GM12878 (cell line): ENCODE measurements around the gene YTHDF1. TPM values are rescaled to one million over a fixed set of nuclear protein-coding genes. Genes with fewer than 3 reads are reported as not detected.

Source experiments
- ATAC-seq: fragments of 200-7000 bp; cut with Tn5 transposase; 3 replicates; pipeline ENCODE4 v1.9.1; 2020; ENCODE audit warnings: mild to moderate bottlenecking, moderate library complexity
- BruUV-seq: library from RNA; stranded (reverse); fragments of 400-500 nt; replicated peaks from 2 replicates; lab custom pipeline; 2021; lab: Mats Ljungman, UMichigan
- CTCF ChIA-PET: fragments of 300-600 bp; sonication (Branson Sonifier 250); formaldehyde crosslinking; extraction: SDS; loops from one replicate; lab custom pipeline; 2021; ENCODE audit warnings: inconsistent platforms; lab: Yijun Ruan, JAX
- POLR2A ChIA-PET: fragments of 350-600 bp; formaldehyde crosslinking; extraction: SDS; loops from one replicate; lab custom pipeline; 2021; ENCODE audit warnings: inconsistent platforms; lab: Charles Lee
- RAD21 ChIA-PET: fragments of 300-600 bp; sonication (Branson Sonifier 250); formaldehyde crosslinking; loops from one replicate; lab custom pipeline; 2023; ENCODE audit warnings: antibody characterized with exemption; ENCODE audit not compliant: unreplicated experiment; lab: Charles Lee
- SMC1A ChIA-PET: fragments of 300-600 bp; sonication (Branson Sonifier 250); formaldehyde crosslinking; loops from one replicate; lab custom pipeline; 2023; ENCODE audit not compliant: unreplicated experiment, uncharacterized antibody; lab: Charles Lee
- DNase-seq: peaks from one replicate; pipeline ENCODE4 v3.0.0-alpha.2; 2011; ENCODE audit warnings: low read depth, low spot score
- FAIRE-seq: peaks from 3 replicates; lab custom pipeline; 2011; peaks lifted over from hg19 to GRCh38; lab: Jason Lieb, UNC
- H2AFZ ChIP-seq: 2 replicates; pipeline ENCODE4 v1.6.0; 2011; ENCODE audit warnings: low read depth, low read length, control low read depth; ENCODE audit not compliant: control insufficient read depth
- H3K27ac ChIP-seq: 2 replicates; pipeline ENCODE4 v1.5.1; 2011; ENCODE audit warnings: control low read depth; ENCODE audit not compliant: control insufficient read depth, insufficient read depth
- H3K27me3 ChIP-seq, 2 experiments: replicated peaks in 1 of 2; 2 replicates each; pipeline versions ENCODE4 v1.6.0 to v1.6.1; 2011; ENCODE audit warnings: low read length in 1 of 2; ENCODE audit not compliant: control insufficient read depth in 2 of 2, insufficient read depth in 2 of 2
- H3K36me3 ChIP-seq, 2 experiments: 2 replicates each; pipeline ENCODE4 v1.5.1; 2011; ENCODE audit warnings: low read length in 1 of 2; ENCODE audit not compliant: control insufficient read depth in 2 of 2, insufficient read depth in 2 of 2
- H3K4me1 ChIP-seq: 2 replicates; pipeline ENCODE4 v1.6.1; 2011; ENCODE audit warnings: mild to moderate bottlenecking, low read length, moderate library complexity, mixed read lengths; ENCODE audit not compliant: control insufficient read depth, insufficient read depth
- H3K4me2 ChIP-seq: 2 replicates; pipeline ENCODE4 v1.6.0; 2011; ENCODE audit warnings: control low read depth; ENCODE audit not compliant: control insufficient read depth, insufficient read depth
- H3K4me3 ChIP-seq: fragments of 200-600 bp; sonication (generic); 2 replicates; pipeline ENCODE4 v1.5.1; 2016
- H3K79me2 ChIP-seq: 2 replicates; pipeline ENCODE4 v1.6.0; 2011; ENCODE audit warnings: low read length; ENCODE audit not compliant: control insufficient read depth, insufficient read depth
- H3K9ac ChIP-seq: 2 replicates; pipeline ENCODE4 v1.8.0; 2011; ENCODE audit warnings: low read length, control low read depth, mixed read lengths; ENCODE audit not compliant: control insufficient read depth, insufficient read depth
- H3K9me3 ChIP-seq: replicated peaks from 3 replicates; pipeline ENCODE4 v1.5.1; 2011; ENCODE audit warnings: mild to moderate bottlenecking, low read length; ENCODE audit not compliant: control insufficient read depth, insufficient read depth
- H4K20me1 ChIP-seq: 2 replicates; pipeline ENCODE4 v1.6.0; 2011; ENCODE audit not compliant: control insufficient read depth, insufficient read depth
- CTCF ChIP-seq, 3 experiments: IDR thresholded peaks in 2 of 3; conservative IDR thresholded peaks in 1 of 3; 2 replicates each; pipeline ENCODE4 v1.5.1; 2011; ENCODE audit warnings: low read depth in 3 of 3, low read length in 3 of 3, mild to moderate bottlenecking in 3 of 3, control low read depth in 2 of 3, moderate library complexity in 2 of 3, inconsistent platforms in 1 of 3, mixed read lengths in 1 of 3; ENCODE audit not compliant: control insufficient read depth in 2 of 3, insufficient read depth in 1 of 3; ENCODE audit errors: extremely low read depth in 1 of 3
- E2F4 ChIP-seq: IDR thresholded peaks from 2 replicates; pipeline ENCODE4 v1.6.1; 2012; ENCODE audit warnings: low read depth, low read length, improper control_type of control experiment
- EED ChIP-seq: sonication (generic); IDR thresholded peaks from 2 replicates; pipeline ENCODE4 v1.6.1; 2016; ENCODE audit warnings: antibody characterized with exemption, low read depth
- ESRRA ChIP-seq: IDR thresholded peaks from 2 replicates; pipeline ENCODE4 v1.6.1; 2012; ENCODE audit warnings: mild to moderate bottlenecking, low read length, improper control_type of control experiment
- HSF1 ChIP-seq: fragments of 150-350 bp; IDR thresholded peaks from 2 replicates; pipeline ENCODE4 v1.6.1; 2014; ENCODE audit warnings: mild to moderate bottlenecking, low read depth, low read length
- JUNB ChIP-seq: IDR thresholded peaks from 2 replicates; pipeline ENCODE4 v1.6.1; 2016; ENCODE audit warnings: antibody characterized with exemption, mild to moderate bottlenecking
- NFYB ChIP-seq: IDR thresholded peaks from 2 replicates; pipeline ENCODE4 v1.6.1; 2011; ENCODE audit warnings: low read depth, mild to moderate bottlenecking, low read length, improper control_type of control experiment, moderate library complexity; ENCODE audit not compliant: insufficient read depth
- NR2C1 ChIP-seq: fragments of 450-650 bp; IDR thresholded peaks from 2 replicates; pipeline ENCODE4 v1.6.1; 2017; ENCODE audit warnings: antibody characterized with exemption, mild to moderate bottlenecking, moderate library complexity
- RAD21 ChIP-seq: IDR thresholded peaks from 2 replicates; pipeline ENCODE4 v1.6.1; 2011; ENCODE audit warnings: mild to moderate bottlenecking, low read depth, low read length, moderate library complexity; ENCODE audit not compliant: insufficient read depth
- SIN3A ChIP-seq: IDR thresholded peaks from 2 replicates; pipeline ENCODE4 v1.6.1; 2012; ENCODE audit warnings: low read depth, low read length, improper control_type of control experiment
- SMAD5 ChIP-seq: IDR thresholded peaks from 2 replicates; pipeline ENCODE4 v1.6.1; 2016; ENCODE audit warnings: antibody characterized with exemption, low read depth
- SUPT20H ChIP-seq: IDR thresholded peaks from 2 replicates; pipeline ENCODE4 v1.6.1; 2011; ENCODE audit warnings: low read depth, mild to moderate bottlenecking, low read length, moderate library complexity, borderline replicate concordance; ENCODE audit not compliant: control insufficient read depth
- WGBS: methylation state at CpG from one replicate; pipeline ENCODE4 v1.1.6; 2016; ENCODE audit warnings: low lambda C conversion rate; ENCODE audit not compliant: insufficient replicate concordance, insufficient coverage; ENCODE audit errors: missing lambda C conversion rate; 5-methylcytosine and 5-hydroxymethylcytosine counted together
- in situ Hi-C: fragments of 300-500 bp; cut with MboI; formaldehyde crosslinking; loops from 9 replicates; pipeline ENCODE4 v1.14.3; 2018; ENCODE audit warnings: mixed read lengths
- intact Hi-C: fragments of 100-400 bp; cut with micrococcal nuclease; formaldehyde crosslinking; loops from one replicate; pipeline ENCODE4 v1.14.2; 2022; ENCODE audit not compliant: unreplicated experiment
- polyA plus RNA-seq, 11 experiments: library from polyadenylated mRNA; depleted of rRNA in 4 of 11; unstranded in 6 of 11; stranded (reverse) in 5 of 11; fragments of >200 nt; fragmentation: Nextera tagmentation in 4 of 11; fragmentation: Illumina TruSeq in 1 of 11; extraction: Ambion mirVana in 4 of 11; extraction: Trizol in 1 of 11; gene quantifications; 1 replicate in 1 of 11; 2 replicates in 10 of 11; pipeline versions ENCODE4 v1.2.1 to v1.2.3, GENCODE V29; 2011 to 2016; ENCODE audit warnings: inconsistent platforms in 2 of 11, missing spikeins in 2 of 11, low read depth in 1 of 11
- total RNA-seq, 4 experiments: library from RNA; depleted of rRNA in 3 of 4; stranded (reverse); fragments of >200 nt in 3 of 4; fragmentation: Illumina TruSeq in 1 of 4; extraction: Trizol in 1 of 4; gene quantifications; 2 replicates each; pipeline versions ENCODE4 v1.2.1 to v1.2.3, GENCODE V29; 2013 to 2021

YTHDF1 gene
- total and polyA plus RNA-seq, 10 of the 15 experiments (the other 5 are each of a cell fraction or from before 2014, with no cell fraction given), result 4.6 to 37.8 (median 20.5) TPM

GRCh38 chr20:63163596-63164483 is 52.1 kb downstream of the YTHDF1 start:
- RAD21 ChIA-PET, result no interaction called here
- POLR2A ChIA-PET, result no interaction called here
- intact Hi-C loops (no loop called here), in situ Hi-C loops (no loop called here)
- no peak for FAIRE-seq
- BruUV-seq, result no TSS peak
- Histone ChIP-seq H3K4me3 (no peak overlapping the region), H3K9ac (no peak overlapping the region), H3K27ac (no peak overlapping the region), H3K79me2 (no peaks in the 10 kb centered on the region), H3K4me2 (no peak overlapping the region), H3K9me3 (no peaks in the 10 kb centered on the region), H3K36me3 (no peaks in the 10 kb centered on the region), H3K27me3 (peaks cover 0 to 2% of the 10 kb centered on the region in 2 experiments; a peak in 3 of 4 replicates), H3K4me1 (no peaks in the 10 kb centered on the region), H4K20me1 (no peaks in the 10 kb centered on the region), H2AFZ (no peak overlapping the region)
- no peak for ATAC-seq
- CTCF ChIA-PET, result no interaction called here
- TF ChIP-seq E2F4 (no peak), NFYB (0 out of 2 replicates have a peak, but pooled peaks have one; percentile 9)
- WGBS, result 39% methylated on average over 17 of the region's 17 CpGs
- DNase-seq, result no peak
- SMC1A ChIA-PET, result no interaction called here

- Histone ChIP-seq H3K9me3 (no peaks in the 10 kb centered on the region), H4K20me1 (no peaks in the 10 kb centered on the region), H3K36me3 (no peaks in the 10 kb centered on the region), H3K4me2 (no peak overlapping the region), H3K27ac (no peak overlapping the region), H3K4me3 (no peak overlapping the region), H3K79me2 (no peaks in the 10 kb centered on the region), H3K9ac (no peak overlapping the region), H2AFZ (no peak overlapping the region), H3K4me1 (no peaks in the 10 kb centered on the region), H3K27me3 (peaks cover 0 to 2% of the 10 kb centered on the region in 2 experiments; a peak in 3 of 4 replicates)
- no peak for FAIRE-seq
- BruUV-seq, result no TSS peak
- POLR2A ChIA-PET, result no interaction called here
- 35% methylated on average over 6 of the region's 6 CpGs for WGBS
- no peak for DNase-seq
- in situ Hi-C loops (no loop called here), intact Hi-C loops (no loop called here)
- ATAC-seq, result no peak
- SMC1A ChIA-PET, result no interaction called here
- CTCF ChIA-PET, result no interaction called here
- RAD21 ChIA-PET, result no interaction called here
- no peak for TF ChIP-seq EED
- no peak for TF ChIP-seq ESRRA
- no peak for TF ChIP-seq RAD21
- no peak for TF ChIP-seq HSF1
- no peak for TF ChIP-seq SIN3A
- TF ChIP-seq CTCF (IDR thresholded peaks at IDR 0.05 in 2 of 3, conservative IDR thresholded peaks at IDR 0.05 in 1 of 3; ENCODE audit: control insufficient read depth in 2 of 3, extremely low read depth in 1 of 3, insufficient read depth in 1 of 3, low read depth in 3 of 3, low read length in 3 of 3), result no peak
- no peak for TF ChIP-seq NR2C1
- TF ChIP-seq SUPT20H, result no peak
- no peak for TF ChIP-seq JUNB
- no peak for TF ChIP-seq SMAD5
These were observed 52.8 kb downstream of the YTHDF1 start for GRCh38 chr20:63163171-63163570.
